Psoas muscle (tissue), 8 donors: Measurements from ENCODE around the gene SLC5A5. TPM values are rescaled to one million over a fixed set of nuclear protein-coding genes. Genes with fewer than 3 reads are reported as not detected.

Experiments used
- ATAC-seq, 4 donors: fragments of 200-7000 bp; cut with Tn5 transposase; one replicate each; pipeline ENCODE4 v1.9.1; 2020; ENCODE audit warnings: moderate library complexity in 3 of 4, mild to moderate bottlenecking in 2 of 4
- DNase-seq, 2 donors: peaks; one replicate each; pipeline ENCODE4 v3.0.0-alpha.2; 2020
- H3K27ac ChIP-seq: fragments of 200-600 bp; one replicate; pipeline ENCODE4 v1.8.0; 2022
- H3K27me3 ChIP-seq, 3 donors: fragments of 200-600 bp in 1 of 3; one replicate each; pipeline versions ENCODE4 v1.6.1 to v1.8.0; 2013 to 2022; ENCODE audit warnings: low read length in 2 of 3, mild to moderate bottlenecking in 2 of 3, moderate library complexity in 1 of 3; ENCODE audit not compliant: insufficient read depth in 3 of 3
- H3K36me3 ChIP-seq, 2 donors: fragments of 200-600 bp in 1 of 2; one replicate each; pipeline versions ENCODE4 v1.6.1 to v1.8.0; 2013 to 2022; ENCODE audit warnings: low read depth in 1 of 2, mild to moderate bottlenecking in 1 of 2, moderate library complexity in 1 of 2; ENCODE audit not compliant: insufficient read depth in 1 of 2
- H3K4me1 ChIP-seq: fragments of 200-600 bp; one replicate; pipeline ENCODE4 v1.8.0; 2022
- H3K4me3 ChIP-seq: fragments of 200-600 bp; one replicate; pipeline ENCODE4 v1.8.0; 2022; ENCODE audit warnings: mild to moderate bottlenecking
- H3K9me3 ChIP-seq: fragments of 200-600 bp; one replicate; pipeline ENCODE4 v1.8.0; 2022
- WGBS, 3 donors: extraction: QIAGEN DNeasy Blood & Tissue Kit; methylation state at CpG; one replicate each; pipeline versions ENCODE4 v1.1.6 to v1.1.7; 2013; 5-methylcytosine and 5-hydroxymethylcytosine counted together
- intact Hi-C, 2 donors: fragments of 100-400 bp; cut with DNase I; formaldehyde crosslinking; loops; one replicate each; pipeline versions ENCODE4 v1.11.0 to v1.14.2; 2022
- polyA plus RNA-seq, 3 donors: library from polyadenylated mRNA; stranded (reverse); fragments of 200-250 nt; gene quantifications; one replicate each; pipeline ENCODE4 v1.2.3, GENCODE V29; 2013
- total RNA-seq, 4 donors: library from RNA; stranded (reverse); fragmentation: NEBNext Ultra II Directional in 2 of 4; extraction: Animal tissue kit (Norgen Biotek cat#: 25700) in 2 of 4; gene quantifications; one replicate each; pipeline versions ENCODE4 v1.2.1 to v1.2.4, GENCODE V29; 2021 to 2023
- TF ChIP-seq, protein P1 (sequence below): fragments of 200-600 bp; IDR thresholded peaks from one replicate; pipeline ENCODE4 v1.8.0; 2022; ENCODE audit warnings: antibody characterized with exemption
- donor health status: healthy with polysubstance abuse.
- donor health status: DM: no; HTN: no; CAD: no; lungs with moderate emphysema.
- donor health status: Bipolar disorder and iron deficiency.
- donor health status: healthy.
- donor health status: DM: yes; HTN: yes; CAD: no.
- donor health status: DM: no; HTN: no; CAD: no.
- donor health status: DM: no; HTN: no; CAD: no.
- donor health status: DM: yes; HTN: yes; CAD: no.

The SLC5A5 gene
- total and polyA plus RNA-seq, 7 donors, result not detected

DNA sequence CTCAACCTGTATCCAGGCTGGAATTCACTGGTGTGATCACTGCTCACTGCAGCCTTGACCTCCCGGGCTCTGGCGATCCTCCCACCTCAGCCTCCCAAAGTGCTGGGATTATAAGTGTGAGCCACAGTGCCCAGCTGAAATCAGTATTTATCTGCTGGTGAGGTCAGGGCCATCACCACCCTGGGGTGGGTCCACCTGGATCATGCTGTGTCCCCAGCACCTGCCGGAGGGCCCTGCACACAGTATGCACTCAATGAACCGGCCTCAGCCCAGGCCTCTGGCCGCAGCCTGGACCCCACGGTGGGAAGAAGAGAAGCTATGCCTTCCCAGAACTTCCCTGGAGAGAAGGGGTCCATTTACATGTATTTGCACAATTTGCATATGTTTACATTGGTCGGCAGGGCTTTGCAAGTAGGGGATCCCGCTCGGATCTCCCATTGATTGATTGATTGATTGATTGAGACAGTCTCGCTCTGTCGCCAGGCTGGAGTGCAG lies 2.6 kb upstream of the SLC5A5 start:
- intact Hi-C loops, result loop anchor here (2.0 to 10.0 kb wide), 3 partner anchors 64 to 196 kb away; partner anchors contain the start of gene CCDC124 (in 1 of the 2)
- Histone ChIP-seq H3K27ac (no peak overlapping the region), H3K4me1 (no peaks in the 10 kb centered on the region), H3K27me3 (peaks cover 0 to 45% (median 28%) of the 10 kb centered on the region in 3 donors), H3K4me3 (no peak overlapping the region), H3K36me3 (peaks cover 0 to 19% of the 10 kb centered on the region in 2 donors), H3K9me3 (no peaks in the 10 kb centered on the region)
- ATAC-seq (no peak), DNase-seq (no peak)
- TF ChIP-seq, protein P1, sequence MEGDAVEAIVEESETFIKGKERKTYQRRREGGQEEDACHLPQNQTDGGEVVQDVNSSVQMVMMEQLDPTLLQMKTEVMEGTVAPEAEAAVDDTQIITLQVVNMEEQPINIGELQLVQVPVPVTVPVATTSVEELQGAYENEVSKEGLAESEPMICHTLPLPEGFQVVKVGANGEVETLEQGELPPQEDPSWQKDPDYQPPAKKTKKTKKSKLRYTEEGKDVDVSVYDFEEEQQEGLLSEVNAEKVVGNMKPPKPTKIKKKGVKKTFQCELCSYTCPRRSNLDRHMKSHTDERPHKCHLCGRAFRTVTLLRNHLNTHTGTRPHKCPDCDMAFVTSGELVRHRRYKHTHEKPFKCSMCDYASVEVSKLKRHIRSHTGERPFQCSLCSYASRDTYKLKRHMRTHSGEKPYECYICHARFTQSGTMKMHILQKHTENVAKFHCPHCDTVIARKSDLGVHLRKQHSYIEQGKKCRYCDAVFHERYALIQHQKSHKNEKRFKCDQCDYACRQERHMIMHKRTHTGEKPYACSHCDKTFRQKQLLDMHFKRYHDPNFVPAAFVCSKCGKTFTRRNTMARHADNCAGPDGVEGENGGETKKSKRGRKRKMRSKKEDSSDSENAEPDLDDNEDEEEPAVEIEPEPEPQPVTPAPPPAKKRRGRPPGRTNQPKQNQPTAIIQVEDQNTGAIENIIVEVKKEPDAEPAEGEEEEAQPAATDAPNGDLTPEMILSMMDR, result no peak
- 37 to 40% (median 40%) methylated on average over 11 of the region's 11 CpGs for WGBS, 3 donors

DNA sequence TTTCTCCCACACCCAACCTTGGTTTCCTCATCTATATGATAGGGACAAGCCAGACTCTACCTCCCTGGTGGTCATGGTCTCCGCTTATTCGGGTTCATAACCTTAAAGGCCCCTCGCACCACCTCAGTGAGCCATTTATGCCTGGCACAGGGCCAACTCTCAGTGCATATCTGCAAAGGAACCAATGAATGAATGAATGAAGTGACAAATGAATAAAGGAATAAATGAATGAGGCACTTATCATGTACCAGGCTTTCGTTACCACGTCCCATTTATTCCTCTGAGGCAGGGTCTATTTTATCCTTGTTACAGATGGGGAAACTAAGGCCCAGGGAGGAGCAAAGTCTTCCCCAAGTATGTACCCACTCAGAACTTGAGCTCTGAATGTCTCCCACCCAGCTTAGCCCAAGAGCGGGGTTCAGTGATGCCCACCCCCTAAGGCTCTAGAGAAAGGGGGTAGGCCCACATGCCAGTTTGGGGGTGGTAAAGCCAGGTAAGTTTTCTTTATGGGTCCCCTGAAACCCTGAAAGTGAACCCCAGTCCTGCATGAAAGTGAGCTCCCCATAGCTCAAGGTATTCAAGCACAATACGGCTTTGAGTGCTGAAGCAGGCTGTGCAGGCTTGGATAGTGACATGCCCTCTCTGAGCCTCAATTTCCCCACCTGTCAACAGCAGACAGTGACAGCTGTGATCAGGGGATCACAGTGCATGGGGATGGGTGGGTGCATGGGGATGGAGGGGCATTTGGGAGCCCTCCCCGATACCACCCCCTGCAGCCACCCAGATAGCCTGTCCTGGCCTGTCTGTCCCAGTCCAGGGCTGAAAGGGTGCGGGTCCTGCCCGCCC lies 490 bp upstream of the SLC5A5 start:
- TF ChIP-seq, protein P1, result no peak
- 48 to 61% (median 56%) methylated on average over 10 of the region's 10 CpGs for WGBS, 3 donors
- Histone ChIP-seq H3K4me3 (no peak overlapping the region), H3K9me3 (no peaks in the 10 kb centered on the region), H3K27me3 (peaks cover 0 to 65% (median 30%) of the 10 kb centered on the region in 3 donors), H3K27ac (no peak overlapping the region), H3K4me1 (no peaks in the 10 kb centered on the region), H3K36me3 (no peaks in the 10 kb centered on the region)
- ATAC-seq, result no peak
- no peak for DNase-seq
- intact Hi-C loops, result no loop called here

DNA sequence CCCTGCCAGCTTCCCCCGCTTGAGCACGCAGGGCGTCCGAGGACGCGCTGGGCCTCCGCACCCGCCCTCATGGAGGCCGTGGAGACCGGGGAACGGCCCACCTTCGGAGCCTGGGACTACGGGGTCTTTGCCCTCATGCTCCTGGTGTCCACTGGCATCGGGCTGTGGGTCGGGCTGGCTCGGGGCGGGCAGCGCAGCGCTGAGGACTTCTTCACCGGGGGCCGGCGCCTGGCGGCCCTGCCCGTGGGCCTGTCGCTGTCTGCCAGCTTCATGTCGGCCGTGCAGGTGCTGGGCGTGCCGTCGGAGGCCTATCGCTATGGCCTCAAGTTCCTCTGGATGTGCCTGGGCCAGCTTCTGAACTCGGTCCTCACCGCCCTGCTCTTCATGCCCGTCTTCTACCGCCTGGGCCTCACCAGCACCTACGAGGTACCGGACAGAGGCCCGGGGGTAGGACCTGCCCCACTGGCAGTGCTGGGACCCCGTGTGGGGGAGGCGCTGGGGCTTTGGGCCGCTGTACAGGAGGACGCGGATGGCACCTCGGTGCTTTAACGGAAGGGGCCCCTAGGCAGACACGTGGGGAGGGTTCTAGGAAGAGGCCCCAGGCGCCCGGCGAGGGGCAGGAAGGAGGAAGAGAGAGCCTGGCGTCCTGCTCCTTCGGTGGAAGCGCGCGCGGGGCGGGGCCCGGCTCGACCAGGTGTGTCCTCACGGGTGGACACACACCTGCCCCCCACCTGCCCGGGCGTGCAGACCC lies 681 bp downstream of the SLC5A5 start:
- Histone ChIP-seq H3K36me3 (no peaks in the 10 kb centered on the region), H3K4me1 (no peaks in the 10 kb centered on the region), H3K27me3 (peaks cover 0 to 74% (median 30%) of the 10 kb centered on the region in 3 donors), H3K27ac (no peak overlapping the region), H3K4me3 (no peak overlapping the region), H3K9me3 (no peaks in the 10 kb centered on the region)
- intact Hi-C loops, result no loop called here
- WGBS, 3 donors, result 4 to 6% (median 4%) methylated on average over 46 to 61 of the region's 61 CpGs
- no peak for DNase-seq
- TF ChIP-seq, protein P1, result no peak
- ATAC-seq, result no peak

DNA sequence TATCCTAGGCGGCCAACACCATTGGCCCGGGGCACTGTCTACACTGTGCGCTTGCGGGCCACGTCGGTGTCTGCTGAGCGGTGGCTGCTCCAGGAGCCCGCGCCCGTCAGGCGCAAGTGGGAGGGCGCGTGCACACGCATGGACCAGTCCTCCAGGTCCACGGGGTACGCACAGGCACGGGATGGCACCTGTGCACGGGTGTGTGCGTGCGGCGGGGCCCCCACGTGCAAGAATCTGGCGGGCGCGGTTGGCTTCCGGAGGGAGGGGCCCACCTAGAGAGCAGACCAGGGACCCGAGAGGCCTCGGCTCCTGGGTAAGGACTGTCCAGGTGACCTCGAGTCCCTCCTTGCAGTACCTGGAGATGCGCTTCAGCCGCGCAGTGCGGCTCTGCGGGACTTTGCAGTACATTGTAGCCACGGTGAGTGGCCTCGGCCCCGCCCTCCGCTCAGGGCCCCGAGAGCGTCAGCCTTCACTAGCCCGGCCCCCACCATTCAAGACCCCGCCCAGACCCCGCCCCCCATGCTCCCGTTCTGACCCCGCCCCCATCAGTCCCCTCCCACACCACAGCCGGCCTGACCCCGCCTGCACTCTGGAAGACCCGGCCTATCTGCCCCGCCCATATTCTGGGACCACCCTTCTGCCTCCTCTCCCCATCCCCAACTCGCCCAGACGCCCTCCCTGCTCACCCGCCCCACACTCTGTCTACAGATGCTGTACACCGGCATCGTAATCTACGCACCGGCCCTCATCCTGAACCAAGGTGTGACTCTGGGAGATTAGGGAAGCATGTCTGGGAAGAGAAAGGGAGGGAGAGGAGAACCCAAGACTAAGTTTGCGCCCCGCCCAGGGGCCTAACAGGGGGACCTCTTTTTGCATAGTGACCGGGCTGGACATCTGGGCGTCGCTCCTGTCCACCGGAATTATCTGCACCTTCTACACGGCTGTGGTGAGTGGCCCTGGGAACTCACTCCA lies 2.3 kb downstream of the SLC5A5 start:
- DNase-seq (no peak), ATAC-seq (peak in 3 of 4 donors; percentile 34 to 51 (median 44))
- no peaks in the 10 kb centered on the region for H3K9me3 ChIP-seq
- H3K4me1 ChIP-seq, result no peaks in the 10 kb centered on the region
- H3K27ac ChIP-seq, result no peak overlapping the region
- WGBS, 3 donors, result 6 to 7% (median 6%) methylated on average over 49 to 63 of the region's 63 CpGs
- H3K36me3 ChIP-seq, result no peaks in the 10 kb centered on the region
- peak overlapping the region; percentile 34 for H3K4me3 ChIP-seq
- intact Hi-C loops, result no loop called here
- peaks cover 0 to 78% (median 32%) of the 10 kb centered on the region in 3 donors for H3K27me3 ChIP-seq
- TF ChIP-seq, protein P1, result no peak
